Smooth muscle cell (in vitro differentiated cells): ENCODE results near the gene MRTFA. TPM values are rescaled to one million over a fixed set of nuclear protein-coding genes. Genes with fewer than 3 reads are reported as not detected.
"Not testable (repeated sequence)": the region's sequence is repeated elsewhere in the genome, so short reads cannot be mapped to it uniquely, and the experiment has no call there.

Source experiments
- DNase-seq: peaks from one replicate; lab custom pipeline; 2025; ENCODE audit not compliant: unreplicated experiment; lab: John Stamatoyannopoulos, UW
- H2AFZ ChIP-seq: fragments of 200-600 bp; sonication (generic); 2 replicates; pipeline ENCODE4 v1.6.0; 2016; ENCODE audit warnings: antibody characterized with exemption, low read depth, mild to moderate bottlenecking
- H3F3A ChIP-seq: fragments of 200-600 bp; sonication (generic); 2 replicates; pipeline ENCODE4 v1.6.0; 2017; ENCODE audit warnings: antibody characterized with exemption, low read depth
- H3K27ac ChIP-seq: fragments of 200-600 bp; sonication (generic); 2 replicates; pipeline ENCODE4 v1.5.1; 2016; ENCODE audit warnings: low read depth, mild to moderate bottlenecking
- H3K27me3 ChIP-seq: fragments of 200-600 bp; sonication (generic); 2 replicates; pipeline ENCODE4 v1.6.1; 2016; ENCODE audit warnings: low read depth, mild to moderate bottlenecking
- H3K36me3 ChIP-seq: fragments of 200-600 bp; sonication (generic); 2 replicates; pipeline ENCODE4 v1.5.1; 2016; ENCODE audit warnings: low read depth
- H3K4me1 ChIP-seq: fragments of 200-600 bp; sonication (generic); 2 replicates; pipeline ENCODE4 v1.5.1; 2016; ENCODE audit warnings: low read depth
- H3K4me2 ChIP-seq: fragments of 200-600 bp; sonication (generic); 2 replicates; pipeline ENCODE4 v1.6.0; 2016; ENCODE audit warnings: mild to moderate bottlenecking
- H3K4me3 ChIP-seq: fragments of 200-600 bp; sonication (generic); 2 replicates; pipeline ENCODE4 v1.5.1; 2016; ENCODE audit warnings: mild to moderate bottlenecking
- H3K79me2 ChIP-seq: fragments of 200-600 bp; sonication (generic); 2 replicates; pipeline ENCODE4 v1.6.0; 2016; ENCODE audit warnings: low read depth, mild to moderate bottlenecking
- H3K9ac ChIP-seq: fragments of 200-600 bp; sonication (generic); 2 replicates; pipeline ENCODE4 v1.6.0; 2016; ENCODE audit warnings: low read depth
- H3K9me3 ChIP-seq: fragments of 200-600 bp; sonication (generic); replicated peaks from 2 replicates; pipeline ENCODE4 v1.5.1; 2016; ENCODE audit warnings: low read depth
- H4K20me1 ChIP-seq: fragments of 200-600 bp; sonication (generic); 2 replicates; pipeline ENCODE4 v1.6.0; 2016; ENCODE audit warnings: low read depth
- WGBS: methylation state at CpG from one replicate; pipeline ENCODE4 v1.1.7; 2016; ENCODE audit warnings: low lambda C conversion rate; 5-methylcytosine and 5-hydroxymethylcytosine counted together
- polyA plus RNA-seq: library from polyadenylated mRNA; unstranded; fragments of >200 nt; fragmentation: Nextera tagmentation; extraction: Ambion mirVana; gene quantifications from 2 replicates; pipeline ENCODE4 v1.2.1, GENCODE V29; 2016
- total RNA-seq: library from RNA; depleted of rRNA; stranded (reverse); fragments of >200 nt; gene quantifications from 2 replicates; pipeline ENCODE4 v1.2.3, GENCODE V29; 2014
- TF ChIP-seq, protein P1 (sequence below): fragments of 200-600 bp; sonication (generic); IDR thresholded peaks from 2 replicates; pipeline ENCODE4 v1.5.1; 2017; ENCODE audit warnings: borderline replicate concordance, mild to moderate bottlenecking, antibody characterized with exemption; ENCODE audit not compliant: insufficient read depth, poor library complexity, severe bottlenecking

MRTFA gene
- total and polyA plus RNA-seq, 2 experiments from 2014 or later = 25.5 to 41.7 TPM

DNA sequence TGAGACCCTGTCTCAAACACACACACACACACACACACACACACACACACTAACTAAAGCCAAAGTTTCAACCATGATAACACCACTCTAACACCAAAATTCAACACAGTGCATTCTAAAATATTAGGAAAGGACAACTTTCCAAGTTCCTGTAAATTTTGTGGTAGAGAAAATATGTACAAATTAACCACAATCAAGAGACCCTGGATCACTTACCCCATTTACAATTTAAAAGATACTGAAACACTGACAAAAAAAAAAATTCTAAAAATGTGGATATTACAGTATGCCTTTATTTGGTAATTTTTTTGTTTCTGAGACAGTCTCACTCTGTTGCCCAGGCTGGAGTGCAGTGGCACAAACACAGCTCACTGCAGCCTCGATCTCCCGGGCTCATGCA is 9.7 kb downstream of the MRTFA start:
- DNase-seq = no peak
- Histone ChIP-seq H3K4me2 (no peak overlapping the region), H3F3A (peaks cover under 1% of the 10 kb centered on the region), H3K9ac (no peak overlapping the region), H3K27me3 (no peaks in the 10 kb centered on the region), H3K79me2 (peaks cover 100% of the 10 kb centered on the region), H3K4me3 (no peak overlapping the region), H4K20me1 (peaks cover 85% of the 10 kb centered on the region), H3K9me3 (no peaks in the 10 kb centered on the region), H3K27ac (no peak overlapping the region), H3K36me3 (peaks cover 4% of the 10 kb centered on the region), H2AFZ (no peak overlapping the region), H3K4me1 (no peaks in the 10 kb centered on the region)
- TF ChIP-seq, protein P1, sequence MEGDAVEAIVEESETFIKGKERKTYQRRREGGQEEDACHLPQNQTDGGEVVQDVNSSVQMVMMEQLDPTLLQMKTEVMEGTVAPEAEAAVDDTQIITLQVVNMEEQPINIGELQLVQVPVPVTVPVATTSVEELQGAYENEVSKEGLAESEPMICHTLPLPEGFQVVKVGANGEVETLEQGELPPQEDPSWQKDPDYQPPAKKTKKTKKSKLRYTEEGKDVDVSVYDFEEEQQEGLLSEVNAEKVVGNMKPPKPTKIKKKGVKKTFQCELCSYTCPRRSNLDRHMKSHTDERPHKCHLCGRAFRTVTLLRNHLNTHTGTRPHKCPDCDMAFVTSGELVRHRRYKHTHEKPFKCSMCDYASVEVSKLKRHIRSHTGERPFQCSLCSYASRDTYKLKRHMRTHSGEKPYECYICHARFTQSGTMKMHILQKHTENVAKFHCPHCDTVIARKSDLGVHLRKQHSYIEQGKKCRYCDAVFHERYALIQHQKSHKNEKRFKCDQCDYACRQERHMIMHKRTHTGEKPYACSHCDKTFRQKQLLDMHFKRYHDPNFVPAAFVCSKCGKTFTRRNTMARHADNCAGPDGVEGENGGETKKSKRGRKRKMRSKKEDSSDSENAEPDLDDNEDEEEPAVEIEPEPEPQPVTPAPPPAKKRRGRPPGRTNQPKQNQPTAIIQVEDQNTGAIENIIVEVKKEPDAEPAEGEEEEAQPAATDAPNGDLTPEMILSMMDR = no peak
- WGBS = 84% methylated on average over 2 of the region's 2 CpGs

DNA sequence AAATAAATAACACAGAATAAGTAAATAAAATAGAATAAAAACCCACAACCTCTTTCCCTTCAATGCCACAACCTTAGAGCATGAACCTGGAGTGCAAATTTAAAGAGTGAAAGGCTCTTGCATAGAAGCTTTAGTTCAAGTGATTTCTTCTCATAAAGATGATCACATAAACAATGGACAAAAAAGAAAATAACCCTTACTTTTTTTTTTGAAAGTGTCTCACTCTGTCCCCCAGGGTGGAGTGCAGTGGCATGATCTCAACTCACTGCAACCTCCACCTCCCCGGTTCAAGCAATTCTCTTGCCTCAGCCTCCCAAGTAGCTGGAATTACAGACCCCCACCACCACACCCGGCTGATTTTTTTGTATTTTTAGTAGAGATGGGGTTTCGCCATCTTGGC is 10.7 kb downstream of the MRTFA start:
- not testable (repeated sequence) for H3K4me1 ChIP-seq, H3K9me3 ChIP-seq, H3K4me2 ChIP-seq, H3F3A ChIP-seq, H3K27ac ChIP-seq, H3K27me3 ChIP-seq, DNase-seq, H2AFZ ChIP-seq, H3K4me3 ChIP-seq, H3K9ac ChIP-seq, H3K36me3 ChIP-seq
- Histone ChIP-seq H3K79me2 (peaks cover 100% of the 10 kb centered on the region), H4K20me1 (peaks cover 77% of the 10 kb centered on the region)
- WGBS = 98% methylated on average over 3 of the region's 3 CpGs

DNA sequence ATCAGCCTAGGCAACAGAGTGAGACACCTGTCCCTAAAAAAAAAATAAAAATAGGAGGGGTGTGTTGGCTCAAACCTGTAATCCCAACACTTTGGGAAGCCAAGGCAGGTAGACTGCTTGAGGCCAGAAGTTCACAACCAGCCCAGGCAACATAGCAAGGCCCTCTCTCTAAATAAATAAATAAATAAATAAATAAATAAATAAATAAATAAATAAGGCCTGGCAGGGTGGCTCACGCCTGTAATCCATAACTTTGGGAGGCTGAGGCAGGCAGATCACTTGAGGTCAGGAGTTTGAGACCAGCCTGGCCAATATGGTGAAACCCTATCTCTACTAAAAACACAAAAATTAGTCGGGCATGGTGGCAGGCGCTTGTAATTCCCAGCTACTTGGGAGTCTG is 11.2 kb downstream of the MRTFA start:
- H2AFZ ChIP-seq, H3K9ac ChIP-seq, H3K27ac ChIP-seq, H3F3A ChIP-seq, H3K4me1 ChIP-seq, H3K27me3 ChIP-seq, H3K9me3 ChIP-seq, H3K4me2 ChIP-seq, H3K4me3 ChIP-seq, DNase-seq, H3K36me3 ChIP-seq: not testable (repeated sequence)
- Histone ChIP-seq H3K79me2 (peaks cover 100% of the 10 kb centered on the region), H4K20me1 (peaks cover 75% of the 10 kb centered on the region)
- 98% methylated on average over 3 of the region's 3 CpGs for WGBS

DNA sequence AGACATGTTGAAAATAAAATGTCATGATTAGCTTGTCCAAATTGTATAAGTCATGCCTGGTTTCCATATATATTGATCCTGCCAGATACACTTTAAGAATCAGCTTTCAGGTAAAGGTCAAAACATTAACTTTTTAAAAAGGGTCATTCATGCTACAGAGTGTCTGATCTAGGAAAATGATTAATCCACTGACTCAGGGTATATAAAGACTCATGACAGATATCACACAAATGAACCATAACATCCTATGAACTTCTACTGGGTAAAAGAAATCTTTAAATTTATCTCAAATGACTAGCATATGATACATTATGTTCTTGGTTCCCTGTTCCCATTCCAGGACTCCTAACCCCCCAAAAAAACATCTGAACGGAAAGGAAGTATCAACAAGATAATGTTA is 11.7 kb downstream of the MRTFA start:
- Histone ChIP-seq H4K20me1 (peaks cover 76% of the 10 kb centered on the region), H3K4me1 (no peaks in the 10 kb centered on the region)

More for the DNA sequence above, 11.7 kb downstream of the MRTFA start:
- no peaks in the 10 kb centered on the region for H3K9me3 ChIP-seq
- no peak overlapping the region for H3K4me3 ChIP-seq
- no peak overlapping the region for H3K4me2 ChIP-seq
- peaks cover 100% of the 10 kb centered on the region for H3K79me2 ChIP-seq
- no peak overlapping the region for H3K9ac ChIP-seq
- H2AFZ ChIP-seq = no peak overlapping the region
- H3F3A ChIP-seq = peaks cover 4% of the 10 kb centered on the region
- H3K27ac ChIP-seq = no peak overlapping the region
- H3K27me3 ChIP-seq = no peaks in the 10 kb centered on the region
- DNase-seq = no peak
- peaks cover 4% of the 10 kb centered on the region for H3K36me3 ChIP-seq
- TF ChIP-seq, protein P1 = no peak
- 100% methylated on average over 1 of the region's 1 CpG for WGBS
